SK-N-SH treated with all-trans-retinoic acid at 6 μM for 48 hours (cell line): ENCODE results near the gene SPINK9.

ENCODE experiments used
- CSDC2 ChIP-seq: fragments of 250-450 bp; sonication (Bioruptor Pico); IDR thresholded peaks from 2 replicates; pipeline ENCODE4 v1.5.0; 2020; ENCODE audit warnings: mild to moderate bottlenecking, moderate library complexity
- ISL1 ChIP-seq: fragments of 250-450 bp; sonication (Bioruptor Pico); IDR thresholded peaks from 2 replicates; pipeline ENCODE4 v2.1.2; 2022; ENCODE audit warnings: mild to moderate bottlenecking, moderate library complexity
- PPARA ChIP-seq: fragments of 250-450 bp; sonication (Bioruptor Pico); IDR thresholded peaks from 2 replicates; pipeline ENCODE4 v1.5.0; 2020; ENCODE audit warnings: mild to moderate bottlenecking, borderline replicate concordance
- RARB ChIP-seq: fragments of 250-450 bp; sonication (Bioruptor Pico); IDR thresholded peaks from 2 replicates; pipeline ENCODE4 v1.8.0; 2021; ENCODE audit warnings: mild to moderate bottlenecking, moderate library complexity
- TOX ChIP-seq: fragments of 250-450 bp; sonication (Bioruptor Pico); IDR thresholded peaks from 2 replicates; pipeline ENCODE4 v1.8.0; 2021; ENCODE audit warnings: mild to moderate bottlenecking, moderate library complexity, borderline replicate concordance
- ZFP3 ChIP-seq: fragments of 250-450 bp; sonication (Bioruptor Pico); IDR thresholded peaks from 2 replicates; pipeline ENCODE4 v1.5.0; 2020; ENCODE audit warnings: mild to moderate bottlenecking, moderate library complexity
- ZFP30 ChIP-seq: fragments of 450-650 bp; formaldehyde crosslinking; IDR thresholded peaks from 2 replicates; pipeline ENCODE4 v1.5.0; 2022; ENCODE audit warnings: mild to moderate bottlenecking, moderate library complexity
- TF ChIP-seq, protein P1 (sequence below): fragments of 250-450 bp; sonication (Bioruptor Pico); IDR thresholded peaks from 2 replicates; pipeline ENCODE4 v1.5.1; 2020; ENCODE audit warnings: low read depth, mild to moderate bottlenecking, moderate library complexity
- TF ChIP-seq, protein P2 (sequence below): fragments of 250-450 bp; sonication (Bioruptor Pico); IDR thresholded peaks from 2 replicates; pipeline ENCODE4 v1.8.0; 2020; ENCODE audit warnings: mild to moderate bottlenecking, moderate library complexity, borderline replicate concordance

DNA sequence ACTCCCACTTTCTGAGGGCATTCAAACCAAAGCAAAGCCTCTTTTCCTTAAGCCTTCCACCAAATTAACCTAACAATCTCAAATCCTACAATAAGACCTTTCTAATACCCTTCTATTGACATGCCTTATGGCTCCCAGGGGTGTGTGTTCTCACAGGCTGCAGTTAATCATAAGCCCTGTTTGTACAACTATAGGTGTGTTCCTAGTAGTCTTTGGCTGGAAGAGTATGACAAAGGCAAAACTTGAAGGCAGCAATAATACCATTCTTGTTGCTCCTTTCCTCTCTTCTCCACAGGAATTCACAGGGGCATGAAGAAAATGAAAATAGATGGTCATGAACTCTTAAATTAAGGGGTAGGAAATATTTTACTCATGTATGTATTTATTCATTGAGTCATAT, 37.5 kb downstream of the SPINK9 start:
- no peak for TF ChIP-seq TOX
- no peak for TF ChIP-seq RARB (CRISPR knock-in tag)
- TF ChIP-seq PPARA (CRISPR knock-in tag): no peak
- no peak for TF ChIP-seq CSDC2 (CRISPR knock-in tag)
- no peak for TF ChIP-seq ZFP30 (CRISPR knock-in tag)
- TF ChIP-seq, protein P1, sequence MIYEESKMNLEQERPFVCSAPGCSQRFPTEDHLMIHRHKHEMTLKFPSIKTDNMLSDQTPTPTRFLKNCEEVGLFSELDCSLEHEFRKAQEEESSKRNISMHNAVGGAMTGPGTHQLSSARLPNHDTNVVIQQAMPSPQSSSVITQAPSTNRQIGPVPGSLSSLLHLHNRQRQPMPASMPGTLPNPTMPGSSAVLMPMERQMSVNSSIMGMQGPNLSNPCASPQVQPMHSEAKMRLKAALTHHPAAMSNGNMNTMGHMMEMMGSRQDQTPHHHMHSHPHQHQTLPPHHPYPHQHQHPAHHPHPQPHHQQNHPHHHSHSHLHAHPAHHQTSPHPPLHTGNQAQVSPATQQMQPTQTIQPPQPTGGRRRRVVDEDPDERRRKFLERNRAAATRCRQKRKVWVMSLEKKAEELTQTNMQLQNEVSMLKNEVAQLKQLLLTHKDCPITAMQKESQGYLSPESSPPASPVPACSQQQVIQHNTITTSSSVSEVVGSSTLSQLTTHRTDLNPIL (CRISPR knock-in tag): no peak
- TF ChIP-seq, protein P2, sequence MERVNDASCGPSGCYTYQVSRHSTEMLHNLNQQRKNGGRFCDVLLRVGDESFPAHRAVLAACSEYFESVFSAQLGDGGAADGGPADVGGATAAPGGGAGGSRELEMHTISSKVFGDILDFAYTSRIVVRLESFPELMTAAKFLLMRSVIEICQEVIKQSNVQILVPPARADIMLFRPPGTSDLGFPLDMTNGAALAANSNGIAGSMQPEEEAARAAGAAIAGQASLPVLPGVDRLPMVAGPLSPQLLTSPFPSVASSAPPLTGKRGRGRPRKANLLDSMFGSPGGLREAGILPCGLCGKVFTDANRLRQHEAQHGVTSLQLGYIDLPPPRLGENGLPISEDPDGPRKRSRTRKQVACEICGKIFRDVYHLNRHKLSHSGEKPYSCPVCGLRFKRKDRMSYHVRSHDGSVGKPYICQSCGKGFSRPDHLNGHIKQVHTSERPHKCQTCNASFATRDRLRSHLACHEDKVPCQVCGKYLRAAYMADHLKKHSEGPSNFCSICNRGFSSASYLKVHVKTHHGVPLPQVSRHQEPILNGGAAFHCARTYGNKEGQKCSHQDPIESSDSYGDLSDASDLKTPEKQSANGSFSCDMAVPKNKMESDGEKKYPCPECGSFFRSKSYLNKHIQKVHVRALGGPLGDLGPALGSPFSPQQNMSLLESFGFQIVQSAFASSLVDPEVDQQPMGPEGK (CRISPR knock-in tag): no peak
- TF ChIP-seq ISL1: no peak
- TF ChIP-seq ZFP3 (CRISPR knock-in tag): no peak
